PC-3 (cell line): ENCODE data around the gene EDC4. TPM values are rescaled to one million over a fixed set of nuclear protein-coding genes. Genes with fewer than 3 reads are reported as not detected.

ENCODE experiments used
- ATAC-seq: fragments of 200-7000 bp; cut with Tn5 transposase; 2 replicates; pipeline ENCODE4 v1.9.1; 2020; ENCODE audit warnings: mild to moderate bottlenecking, moderate library complexity
- BruUV-seq: library from RNA; stranded (reverse); fragments of 400-500 nt; replicated peaks from 2 replicates; lab custom pipeline; 2021; lab: Mats Ljungman, UMichigan
- CTCF ChIA-PET: fragments of 300-600 bp; sonication (Branson Sonifier 250); formaldehyde crosslinking; loops from one replicate; lab custom pipeline; 2022; ENCODE audit warnings: antibody characterized with exemption; lab: Charles Lee
- POLR2A ChIA-PET: fragments of 300-600 bp; sonication (Branson Sonifier 250); formaldehyde crosslinking; loops from one replicate; lab custom pipeline; 2022; ENCODE audit warnings: antibody characterized with exemption; ENCODE audit not compliant: unreplicated experiment; lab: Charles Lee
- DNase-seq: peaks from one replicate; pipeline ENCODE4 v3.0.0-alpha.2; 2015
- H2AFZ ChIP-seq: fragments of 300-600 bp; sonication (generic); 2 replicates; pipeline ENCODE4 v1.6.0; 2016; ENCODE audit warnings: antibody characterized with exemption, low read length
- H3F3A ChIP-seq: fragments of 300-600 bp; sonication (generic); one replicate; pipeline ENCODE4 v1.6.0; 2017; ENCODE audit warnings: antibody characterized with exemption, low read length, control low read depth, mild to moderate bottlenecking; ENCODE audit not compliant: unreplicated experiment
- H3K27ac ChIP-seq: fragments of 300-600 bp; sonication (generic); 2 replicates; pipeline ENCODE4 v1.5.1; 2016; ENCODE audit warnings: mild to moderate bottlenecking, low read length
- H3K27me3 ChIP-seq: fragments of 300-600 bp; sonication (generic); 2 replicates; pipeline ENCODE4 v1.6.1; 2016; ENCODE audit warnings: low read length, mixed read lengths
- H3K36me3 ChIP-seq: fragments of 300-600 bp; sonication (generic); 2 replicates; pipeline ENCODE4 v1.6.1; 2016; ENCODE audit warnings: low read depth, mixed run types, low read length, mixed read lengths
- H3K4me1 ChIP-seq: fragments of 300-600 bp; sonication (generic); 2 replicates; pipeline ENCODE4 v1.5.1; 2016; ENCODE audit warnings: low read length; ENCODE audit not compliant: insufficient read depth
- H3K4me2 ChIP-seq: fragments of 300-600 bp; sonication (generic); 2 replicates; pipeline ENCODE4 v1.6.0; 2016; ENCODE audit warnings: low read length
- H3K4me3 ChIP-seq: fragments of 300-600 bp; sonication (generic); 2 replicates; pipeline ENCODE4 v1.5.1; 2016; ENCODE audit warnings: mild to moderate bottlenecking, low read length, mixed read lengths
- H3K79me2 ChIP-seq: fragments of 300-600 bp; sonication (generic); 2 replicates; pipeline ENCODE4 v1.6.1; 2017; ENCODE audit warnings: low read length, mixed read lengths
- H3K9ac ChIP-seq: fragments of 300-600 bp; sonication (generic); 2 replicates; pipeline ENCODE4 v1.6.0; 2016; ENCODE audit warnings: mild to moderate bottlenecking, low read length
- H3K9me2 ChIP-seq: fragments of 300-600 bp; sonication (generic); replicated peaks from 2 replicates; pipeline ENCODE4 v1.6.1; 2016; ENCODE audit warnings: mixed run types, low read length, mixed read lengths
- H3K9me3 ChIP-seq: fragments of 300-600 bp; sonication (generic); 2 replicates; pipeline ENCODE4 v1.6.1; 2016; ENCODE audit warnings: low read length, mixed read lengths
- H4K20me1 ChIP-seq: fragments of 300-600 bp; sonication (generic); 2 replicates; pipeline ENCODE4 v1.6.1; 2016; ENCODE audit warnings: low read length, mixed read lengths
- CTCF ChIP-seq: fragments of 300-600 bp; sonication (generic); conservative IDR thresholded peaks from 2 replicates; pipeline ENCODE4 v1.5.1; 2017; ENCODE audit warnings: antibody characterized with exemption, low read depth, mild to moderate bottlenecking, low read length
- EZH2 ChIP-seq: fragments of 300-600 bp; sonication (generic); IDR thresholded peaks from one replicate; pipeline ENCODE4 v1.6.1; 2017; ENCODE audit warnings: antibody characterized with exemption, mild to moderate bottlenecking, low read length; ENCODE audit not compliant: unreplicated experiment
- EZH2phosphoT487 ChIP-seq: fragments of 300-600 bp; sonication (generic); IDR thresholded peaks from 2 replicates; pipeline ENCODE4 v1.6.1; 2018; ENCODE audit warnings: mild to moderate bottlenecking, antibody characterized with exemption, low read length, borderline replicate concordance
- intact Hi-C: fragments of 100-400 bp; cut with micrococcal nuclease; formaldehyde crosslinking; loops from 2 replicates; pipeline ENCODE4 v1.9.0; 2023
- total RNA-seq: library from RNA; depleted of rRNA; stranded (reverse); fragments of >200 nt; gene quantifications from 2 replicates; pipeline ENCODE4 v1.2.3, GENCODE V29; 2014

EDC4 gene
- total RNA-seq, 1 experiment from 2014 or later: 58.9 TPM

GRCh38 chr16:67883872-67884261 is 11.0 kb downstream of the EDC4 start:
- H3K27me3 ChIP-seq: no peaks in the 10 kb centered on the region
- H3K4me2 ChIP-seq: no peak overlapping the region
- CTCF ChIA-PET: interaction anchor here (0.5 to 1.7 kb wide), 5 partner anchors 9 to 140 kb away, joined by 4 to 7 read pairs (median 5); partner anchors contain the start of gene PSKH1
- peak; percentile 74 for ATAC-seq
- H3K4me3 ChIP-seq: no peak overlapping the region
- TF ChIP-seq CTCF (peak; percentile 86), EZH2phosphoT487 (no peak)
- BruUV-seq: no TSS peak
- H4K20me1 ChIP-seq: no peaks in the 10 kb centered on the region
- peaks cover 6% of the 10 kb centered on the region; the same call in 1 of the 2 replicates for H3K4me1 ChIP-seq
- peak; percentile 59 for DNase-seq
- H3K9me2 ChIP-seq: no peaks in the 10 kb centered on the region
- H2AFZ ChIP-seq: no peak overlapping the region
- H3K79me2 ChIP-seq: no peaks in the 10 kb centered on the region
- H3F3A ChIP-seq: no peaks in the 10 kb centered on the region
- POLR2A ChIA-PET: no interaction called here
- H3K9ac ChIP-seq: no peak overlapping the region
- no peaks in the 10 kb centered on the region for H3K9me3 ChIP-seq
- H3K36me3 ChIP-seq: peaks cover 6% of the 10 kb centered on the region; the same call in 1 of the 2 replicates
- H3K27ac ChIP-seq: no peak overlapping the region
- intact Hi-C loops: loop anchor here (1.0 kb wide), 1 partner anchor 44 kb away; no protein-coding TSS in a partner anchor

GRCh38 chr16:67884684-67885083 is 11.8 kb downstream of the EDC4 start, which contains the start of gene NRN1L:
Gene NRN1L, plus strand, starts transcription at chr16:67884885. Its CDS starts 19 bp downstream, at chr16:67884904.
- POLR2A ChIA-PET: interaction anchor here (0.6 kb wide), 1 partner anchor 166 kb away, joined by 3 read pairs; the partner anchor contains the start of gene GFOD2
- Histone ChIP-seq H3K27me3 (no peaks in the 10 kb centered on the region), H3K4me1 (peaks cover 6% of the 10 kb centered on the region; the same call in 1 of the 2 replicates), H3K27ac (no peak within 1 kb of the TSS), H2AFZ (no peak within 1 kb of the TSS), H4K20me1 (no peaks in the 10 kb centered on the region), H3K9me2 (no peaks in the 10 kb centered on the region), H3K9ac (no peak within 1 kb of the TSS), H3K4me2 (peak within 1 kb of the TSS; percentile 47; the same call in 1 of the 2 replicates), H3K4me3 (no peak within 1 kb of the TSS), H3K79me2 (no peaks in the 10 kb centered on the region), H3K9me3 (no peaks in the 10 kb centered on the region), H3K36me3 (peaks cover 4% of the 10 kb centered on the region; the same call in 1 of the 2 replicates), H3F3A (no peaks in the 10 kb centered on the region)
- CTCF ChIA-PET: interaction anchor here (0.6 to 1.7 kb wide), 2 partner anchors 40 to 65 kb away, joined by 4 read pairs; no protein-coding TSS in a partner anchor
- DNase-seq (peak; percentile 77), ATAC-seq (peak; percentile 83)
- intact Hi-C loops: no loop called here
- no TSS peak for BruUV-seq
- no peak for TF ChIP-seq CTCF
- no peak for TF ChIP-seq EZH2
- TF ChIP-seq EZH2phosphoT487: no peak

- Histone ChIP-seq H3K4me3 (no peak overlapping the region), H3K9me2 (no peaks in the 10 kb centered on the region), H3K9me3 (no peaks in the 10 kb centered on the region), H3K4me1 (peaks cover 6% of the 10 kb centered on the region; the same call in 1 of the 2 replicates), H3K27me3 (no peaks in the 10 kb centered on the region), H3K9ac (no peak overlapping the region), H3K4me2 (no peak overlapping the region), H3F3A (no peaks in the 10 kb centered on the region), H3K36me3 (peaks cover 4% of the 10 kb centered on the region; the same call in 1 of the 2 replicates), H2AFZ (no peak overlapping the region), H4K20me1 (no peaks in the 10 kb centered on the region), H3K79me2 (no peaks in the 10 kb centered on the region), H3K27ac (no peak overlapping the region)
- ATAC-seq: no peak
- intact Hi-C loops: no loop called here
- BruUV-seq: no TSS peak
- ChIA-PET POLR2A (no interaction called here), CTCF (no interaction called here)
- TF ChIP-seq EZH2: no peak
- TF ChIP-seq CTCF: no peak
- no peak for TF ChIP-seq EZH2phosphoT487
- no peak for DNase-seq
Measured at GRCh38 chr16:67885545-67885944, 12.7 kb downstream of the EDC4 start.
